ENCODE results near the gene ARMH3.

Gene ARMH3

GRCh38 chr10:101939008-101939648, 116.8 kb downstream of the ARMH3 start:
- no peak for DNase-seq (ENCODE audit: low read depth in 2 of 2)

GRCh38 chr10:101938305-101939007, 117.5 kb downstream of the ARMH3 start:
- no peak for DNase-seq (ENCODE audit: low read depth in 2 of 2)

- DNase-seq (ENCODE audit: low read depth in 2 of 2): no peak
Measured at GRCh38 chr10:101935431-101935830, 120.5 kb downstream of the ARMH3 start.

- DNase-seq (ENCODE audit: low read depth in 2 of 2): no peak
Measured at GRCh38 chr10:101934686-101935305, 121.2 kb downstream of the ARMH3 start.

GRCh38 chr10:101933976-101934375, 122.0 kb downstream of the ARMH3 start:
- DNase-seq (ENCODE audit: low read depth in 2 of 2): no peak

- DNase-seq (ENCODE audit: low read depth in 2 of 2): no peak
Measured at GRCh38 chr10:101932183-101932582, 123.8 kb downstream of the ARMH3 start.

- DNase-seq (ENCODE audit: low read depth in 2 of 2): no peak
Measured at GRCh38 chr10:101925027-101925426, 130.9 kb downstream of the ARMH3 start.

GRCh38 chr10:101923256-101923655, 132.7 kb downstream of the ARMH3 start:
- no peak for DNase-seq (ENCODE audit: low read depth in 2 of 2)

GRCh38 chr10:101922846-101923245, 133.1 kb downstream of the ARMH3 start:
- no peak for DNase-seq (ENCODE audit: low read depth in 2 of 2)

GRCh38 chr10:101920546-101920945, 135.4 kb downstream of the ARMH3 start:
- DNase-seq (ENCODE audit: low read depth in 2 of 2): no peak

- no peak for DNase-seq (ENCODE audit: low read depth in 2 of 2)
Measured at GRCh38 chr10:101919026-101919770, 136.8 kb downstream of the ARMH3 start.

GRCh38 chr10:101912561-101913179, 143.3 kb downstream of the ARMH3 start:
- no peak for DNase-seq (ENCODE audit: low read depth in 2 of 2)

- no peak for DNase-seq (ENCODE audit: low read depth in 2 of 2)
Measured at GRCh38 chr10:101906586-101907183, 149.3 kb downstream of the ARMH3 start.

GRCh38 chr10:101905251-101905650, 150.7 kb downstream of the ARMH3 start:
- DNase-seq (ENCODE audit: low read depth in 2 of 2): no peak

- no peak for DNase-seq (ENCODE audit: low read depth in 2 of 2)
Measured at GRCh38 chr10:101903827-101904550, 152.0 kb downstream of the ARMH3 start.

GRCh38 chr10:101902820-101903145, 153.2 kb downstream of the ARMH3 start:
- no peak for DNase-seq (ENCODE audit: low read depth in 2 of 2)

GRCh38 chr10:101902032-101902819, 153.7 kb downstream of the ARMH3 start:
- no peak for DNase-seq (ENCODE audit: low read depth in 2 of 2)

- no peak for DNase-seq (ENCODE audit: low read depth in 2 of 2)
Measured at GRCh38 chr10:101901340-101901739, 154.6 kb downstream of the ARMH3 start.

GRCh38 chr10:101897633-101898032, 158.3 kb downstream of the ARMH3 start:
- no peak for DNase-seq (ENCODE audit: low read depth in 2 of 2)

GRCh38 chr10:101896225-101896877, 159.6 kb downstream of the ARMH3 start:
- no peak for DNase-seq (ENCODE audit: low read depth in 2 of 2)
